HUES6 (cell line): Measurements from ENCODE around the gene MAML2.

ENCODE experiments used
- H3K27ac ChIP-seq: 2 replicates; pipeline ENCODE4 v1.7.0; 2013; ENCODE audit warnings: low read depth, mild to moderate bottlenecking, low read length, inconsistent platforms
- H3K27me3 ChIP-seq: 2 replicates; pipeline ENCODE4 v1.6.1; 2013; ENCODE audit warnings: low read length; ENCODE audit not compliant: control insufficient read depth, insufficient read depth
- H3K36me3 ChIP-seq: 2 replicates; pipeline ENCODE4 v1.6.1; 2013; ENCODE audit warnings: low read length; ENCODE audit not compliant: control insufficient read depth, insufficient read depth
- H3K4me1 ChIP-seq: 2 replicates; pipeline ENCODE4 v1.6.1; 2013; ENCODE audit warnings: low read length; ENCODE audit not compliant: control insufficient read depth, insufficient read depth
- H3K4me3 ChIP-seq: 2 replicates; pipeline ENCODE4 v1.5.1; 2013; ENCODE audit warnings: low read depth, low read length
- H3K9ac ChIP-seq: one replicate; pipeline ENCODE4 v1.6.1; 2013; ENCODE audit warnings: mild to moderate bottlenecking, low read length
- H3K9me3 ChIP-seq: 2 replicates; pipeline ENCODE4 v1.6.1; 2013; ENCODE audit warnings: low read depth, low read length; ENCODE audit not compliant: control insufficient read depth, insufficient read depth

MAML2 gene

DNA sequence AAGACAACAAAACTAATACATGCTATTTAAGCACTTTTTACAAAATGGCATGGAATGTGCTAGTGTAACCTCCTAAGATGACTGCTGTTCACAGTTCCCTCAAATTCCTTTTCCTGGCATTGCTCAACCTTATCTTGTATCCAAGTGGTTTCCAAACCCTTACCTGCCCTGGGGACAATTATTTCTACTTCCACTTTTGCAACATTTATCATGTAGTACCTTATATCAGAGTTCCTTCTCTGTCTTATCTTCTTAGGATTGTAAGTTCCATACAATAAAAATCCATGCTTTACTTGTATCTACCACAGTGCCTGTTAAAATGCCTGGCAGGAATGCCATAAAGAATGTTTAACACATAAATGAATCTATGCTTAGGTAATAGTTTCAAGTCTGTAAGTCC, 309.9 kb downstream of the MAML2 start:
- peaks cover 28% of the 10 kb centered on the region; the same call in 1 of the 2 replicates for H3K4me1 ChIP-seq
- H3K9ac ChIP-seq = no peak overlapping the region
- no peaks in the 10 kb centered on the region for H3K27me3 ChIP-seq
- H3K9me3 ChIP-seq = no peaks in the 10 kb centered on the region
- H3K4me3 ChIP-seq = no peak overlapping the region
- H3K27ac ChIP-seq = no peak overlapping the region
- no peaks in the 10 kb centered on the region for H3K36me3 ChIP-seq

DNA sequence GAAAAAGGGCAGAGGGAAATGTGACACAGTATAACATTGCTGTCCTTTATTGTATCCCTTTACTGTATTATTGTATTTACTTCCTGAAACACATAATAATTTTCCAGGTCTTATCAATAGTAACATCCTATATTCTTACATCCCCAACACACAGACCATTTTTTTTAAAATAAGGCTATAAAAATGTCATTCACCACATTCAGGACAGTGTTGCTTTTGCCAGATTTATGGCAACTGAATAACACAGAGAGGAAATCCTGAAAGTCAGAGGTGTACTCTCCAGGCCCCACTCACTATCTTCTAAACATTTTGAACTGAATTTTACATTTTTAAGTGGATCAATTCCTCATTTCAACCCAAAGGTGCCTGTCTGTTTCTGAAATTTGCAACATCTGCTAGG, 314.2 kb downstream of the MAML2 start:
- no peak overlapping the region for H3K27ac ChIP-seq
- no peaks in the 10 kb centered on the region for H3K27me3 ChIP-seq
- no peak overlapping the region for H3K4me3 ChIP-seq
- no peaks in the 10 kb centered on the region for H3K36me3 ChIP-seq
- H3K9ac ChIP-seq = no peak overlapping the region
- no peaks in the 10 kb centered on the region for H3K9me3 ChIP-seq
- no peaks in the 10 kb centered on the region for H3K4me1 ChIP-seq

DNA sequence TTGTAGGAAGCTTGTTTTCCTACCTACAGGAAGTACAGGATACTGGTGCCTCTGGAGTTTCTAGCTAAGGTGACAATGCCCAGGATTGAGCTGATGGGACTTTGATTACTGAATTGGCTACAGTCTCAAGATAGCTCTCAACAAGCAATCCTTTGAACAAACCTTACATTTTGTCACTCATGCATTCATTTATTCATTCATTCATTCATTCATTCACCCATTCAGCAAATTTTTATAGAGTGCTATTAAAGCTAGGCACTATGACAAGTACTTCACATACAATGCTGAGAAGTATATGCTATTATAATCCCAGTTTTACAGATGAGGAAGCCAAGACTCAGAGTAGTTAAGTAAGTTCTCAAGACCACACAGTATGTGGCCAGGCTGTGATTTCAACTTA, 316.0 kb downstream of the MAML2 start:
- H3K36me3 ChIP-seq = no peaks in the 10 kb centered on the region
- no peaks in the 10 kb centered on the region for H3K27me3 ChIP-seq
- no peaks in the 10 kb centered on the region for H3K9me3 ChIP-seq
- H3K9ac ChIP-seq = no peak overlapping the region
- H3K4me1 ChIP-seq = no peaks in the 10 kb centered on the region
- no peak overlapping the region for H3K4me3 ChIP-seq
- no peak overlapping the region for H3K27ac ChIP-seq

DNA sequence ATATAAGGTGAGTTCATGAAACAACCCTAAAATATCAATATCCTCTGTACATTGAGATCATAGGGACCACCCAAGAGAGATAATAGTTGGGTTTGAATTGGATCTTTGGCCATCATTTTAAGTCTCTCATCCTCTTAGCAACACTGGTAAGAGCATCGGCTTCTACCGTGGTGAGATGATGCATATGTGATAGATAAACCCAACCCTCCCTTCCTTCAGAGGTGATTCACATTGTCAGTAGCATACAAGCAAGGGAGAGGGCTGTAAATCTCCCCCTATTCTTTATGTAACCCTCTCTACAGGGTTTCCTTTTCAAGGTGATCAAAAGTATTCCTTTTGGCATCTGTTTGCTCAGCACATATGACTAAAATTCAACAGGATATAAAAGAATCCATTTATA, 316.7 kb downstream of the MAML2 start:
- no peak overlapping the region for H3K9ac ChIP-seq
- H3K36me3 ChIP-seq = no peaks in the 10 kb centered on the region
- no peaks in the 10 kb centered on the region for H3K9me3 ChIP-seq
- no peaks in the 10 kb centered on the region for H3K27me3 ChIP-seq
- H3K4me1 ChIP-seq = no peaks in the 10 kb centered on the region
- H3K4me3 ChIP-seq = no peak overlapping the region
- no peak overlapping the region for H3K27ac ChIP-seq

DNA sequence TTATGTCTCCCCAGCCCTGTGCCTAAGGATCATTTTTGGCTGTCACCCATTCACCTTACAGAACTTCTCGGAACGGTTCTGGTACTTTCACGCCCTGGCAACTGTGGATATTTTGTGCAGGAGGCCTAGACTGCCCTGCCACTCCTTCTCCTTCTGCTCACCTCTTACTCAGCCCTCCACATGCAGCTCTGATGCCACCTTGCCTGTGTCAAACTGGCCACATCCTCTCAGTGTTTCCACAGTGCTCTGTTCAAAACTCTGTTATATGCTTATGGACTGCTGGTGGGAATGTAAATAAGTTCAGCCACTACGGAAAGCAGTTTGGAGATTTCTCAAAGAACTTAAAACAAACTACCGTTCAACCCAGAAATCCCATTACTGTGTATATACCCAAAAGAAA, 318.3 kb downstream of the MAML2 start:
- Histone ChIP-seq H3K4me1 (peaks cover 11% of the 10 kb centered on the region), H3K27me3 (no peaks in the 10 kb centered on the region), H3K36me3 (no peaks in the 10 kb centered on the region), H3K4me3 (no peak overlapping the region), H3K9me3 (no peaks in the 10 kb centered on the region), H3K9ac (no peak overlapping the region), H3K27ac (no peak overlapping the region)

DNA sequence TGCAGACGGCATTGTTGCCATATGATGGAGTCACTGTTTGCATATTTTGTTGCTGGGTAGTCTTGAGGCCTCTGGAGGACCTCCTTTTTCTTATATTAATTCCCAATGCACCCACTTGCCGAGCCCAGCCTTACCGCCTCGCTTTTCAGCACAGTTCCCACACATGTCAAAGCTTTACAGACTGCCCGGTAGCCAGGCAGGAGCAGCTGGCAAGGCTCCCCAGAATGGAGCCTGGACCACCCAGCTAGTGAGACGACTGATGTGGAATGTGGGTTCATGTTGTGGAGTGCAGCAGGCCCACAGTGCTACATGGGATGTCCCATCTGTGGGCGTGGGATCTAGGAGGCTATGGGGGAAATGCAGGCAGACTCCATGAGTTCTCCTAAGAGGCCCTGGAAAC, 319.7 kb downstream of the MAML2 start:
- Histone ChIP-seq H3K9ac (no peak overlapping the region), H3K4me3 (no peak overlapping the region), H3K9me3 (no peaks in the 10 kb centered on the region), H3K27me3 (no peaks in the 10 kb centered on the region), H3K4me1 (peaks cover 11% of the 10 kb centered on the region), H3K36me3 (no peaks in the 10 kb centered on the region), H3K27ac (no peak overlapping the region)

DNA sequence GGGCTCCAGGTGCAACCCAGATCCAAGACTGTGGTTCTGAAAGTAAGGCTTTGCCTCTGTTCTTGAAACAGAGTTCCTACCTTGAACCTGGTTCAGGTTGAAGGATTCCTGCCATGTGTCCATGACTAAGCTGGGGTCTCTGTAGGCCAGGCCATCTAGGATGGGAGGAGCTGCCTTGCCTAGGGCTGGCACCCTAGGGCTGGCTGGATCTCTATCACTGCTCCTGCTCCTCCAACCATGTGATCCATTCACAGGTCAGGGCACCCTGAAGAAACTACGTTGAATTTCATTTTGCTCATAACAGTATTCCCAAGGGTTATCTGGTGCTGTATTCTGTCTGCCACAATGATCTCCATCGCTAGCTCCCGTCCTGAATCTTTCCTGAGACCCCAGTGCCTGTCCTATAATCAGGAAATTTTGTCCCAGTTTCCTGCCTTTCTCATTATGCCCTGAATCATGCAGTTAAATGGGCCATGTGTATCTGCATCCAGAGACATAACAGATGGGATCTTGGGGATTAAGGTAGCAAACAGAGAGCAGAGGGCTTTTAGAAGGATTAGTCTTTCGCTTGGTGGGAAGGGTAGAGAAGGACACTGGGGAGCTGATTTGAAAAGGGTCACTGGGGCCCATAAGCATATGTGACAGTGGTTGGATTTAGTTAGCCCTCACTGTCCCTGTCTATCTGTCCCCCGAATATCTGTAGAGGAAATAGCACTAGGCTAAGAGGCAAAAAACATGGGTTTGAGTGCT, 320.9 kb downstream of the MAML2 start:
- Histone ChIP-seq H3K27ac (no peak overlapping the region), H3K4me1 (peaks cover 17% of the 10 kb centered on the region), H3K4me3 (no peak overlapping the region), H3K27me3 (no peaks in the 10 kb centered on the region), H3K9ac (no peak overlapping the region), H3K9me3 (no peaks in the 10 kb centered on the region), H3K36me3 (no peaks in the 10 kb centered on the region)

DNA sequence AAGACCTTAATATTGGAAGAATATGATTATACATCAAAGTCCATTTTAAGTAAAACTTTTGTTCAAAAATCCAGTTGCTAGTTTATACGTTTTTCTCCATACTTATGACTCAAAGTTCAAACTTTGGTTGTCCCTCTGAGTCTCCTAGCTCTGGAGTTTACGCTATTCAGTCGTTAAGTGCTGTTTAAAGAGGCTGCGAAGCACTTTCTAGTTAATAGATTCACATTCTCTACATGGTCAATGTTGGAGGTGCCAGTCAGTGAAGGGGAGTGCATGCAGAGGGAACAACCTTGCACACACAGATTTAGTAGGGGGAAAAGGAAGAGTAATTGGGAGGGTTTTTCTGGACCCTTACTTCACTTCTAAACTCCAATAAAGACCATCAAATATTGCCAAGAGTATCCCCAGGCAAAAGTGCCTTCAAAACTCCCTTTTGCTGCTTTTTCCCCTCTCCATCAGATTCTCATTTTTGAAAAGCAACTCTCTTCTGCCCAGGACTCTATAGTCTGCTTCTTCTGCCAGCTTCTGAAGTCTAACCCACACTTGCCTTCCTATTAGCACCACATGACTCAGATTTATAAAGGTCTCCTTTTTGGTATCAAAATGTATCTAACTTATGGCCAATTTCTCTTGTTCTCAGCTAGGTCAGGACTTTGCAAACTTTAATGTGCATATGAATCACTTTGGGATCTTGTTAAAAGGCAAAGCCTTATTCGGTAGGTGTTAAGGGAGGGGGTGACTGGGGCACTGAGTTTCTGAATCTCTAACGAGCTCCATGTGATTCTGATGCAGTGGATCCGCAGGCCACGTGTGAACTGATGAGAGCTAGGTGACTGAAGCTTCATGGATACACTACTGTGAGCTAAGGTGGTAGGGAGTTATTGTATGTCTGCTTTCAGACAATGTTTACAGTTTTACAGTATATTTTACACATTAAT, 322.9 kb downstream of the MAML2 start:
- no peaks in the 10 kb centered on the region for H3K9me3 ChIP-seq
- no peaks in the 10 kb centered on the region for H3K36me3 ChIP-seq
- no peak overlapping the region for H3K4me3 ChIP-seq
- no peak overlapping the region for H3K27ac ChIP-seq
- H3K4me1 ChIP-seq = peaks cover 25% of the 10 kb centered on the region
- no peaks in the 10 kb centered on the region for H3K27me3 ChIP-seq
- no peak overlapping the region for H3K9ac ChIP-seq

DNA sequence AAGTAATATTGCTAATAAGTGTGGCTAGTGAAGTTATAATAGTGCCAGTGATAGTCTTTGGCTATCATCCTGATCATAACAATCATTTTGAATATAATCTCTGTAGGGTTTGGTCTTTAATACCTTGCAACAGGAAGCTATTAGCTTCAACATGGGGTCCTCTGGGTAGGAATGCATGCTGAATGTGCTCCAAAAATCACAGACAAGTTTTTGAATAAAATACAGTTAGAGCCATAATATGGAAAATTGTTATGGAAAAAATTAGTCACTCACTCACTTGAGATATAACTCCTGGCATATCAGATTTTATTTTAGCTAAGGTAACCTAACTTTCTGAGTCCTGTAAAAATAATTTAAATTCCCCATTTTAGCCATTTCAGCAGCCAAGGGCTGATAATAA, 323.7 kb downstream of the MAML2 start:
- H3K27me3 ChIP-seq = no peaks in the 10 kb centered on the region
- H3K4me1 ChIP-seq = peaks cover 33% of the 10 kb centered on the region
- H3K27ac ChIP-seq = no peak overlapping the region
- no peaks in the 10 kb centered on the region for H3K9me3 ChIP-seq
- H3K4me3 ChIP-seq = no peak overlapping the region
- H3K9ac ChIP-seq = no peak overlapping the region
- H3K36me3 ChIP-seq = no peaks in the 10 kb centered on the region

DNA sequence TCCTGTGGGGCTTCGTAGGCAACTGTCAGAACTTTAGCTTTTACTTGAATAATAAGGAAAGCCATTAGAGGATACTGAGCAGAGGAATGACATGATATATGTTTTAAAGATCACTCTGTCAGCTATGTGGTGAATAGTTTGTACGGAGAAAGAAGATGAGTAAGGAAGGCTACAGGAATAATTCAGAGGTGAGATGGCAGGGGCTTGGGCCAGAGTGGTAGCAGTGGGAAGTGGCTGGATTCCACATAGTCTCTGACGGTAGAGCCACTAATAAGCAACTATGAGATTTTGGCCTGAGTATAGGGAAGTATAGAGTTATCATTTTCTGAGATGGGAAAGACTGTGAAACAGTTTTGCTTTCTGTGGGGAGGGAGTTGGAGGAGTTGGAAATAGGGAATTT, 325.1 kb downstream of the MAML2 start:
- Histone ChIP-seq H3K27me3 (no peaks in the 10 kb centered on the region), H3K9me3 (no peaks in the 10 kb centered on the region), H3K4me1 (peaks cover 47% of the 10 kb centered on the region), H3K9ac (no peak overlapping the region), H3K36me3 (no peaks in the 10 kb centered on the region), H3K4me3 (no peak overlapping the region), H3K27ac (no peak overlapping the region)

DNA sequence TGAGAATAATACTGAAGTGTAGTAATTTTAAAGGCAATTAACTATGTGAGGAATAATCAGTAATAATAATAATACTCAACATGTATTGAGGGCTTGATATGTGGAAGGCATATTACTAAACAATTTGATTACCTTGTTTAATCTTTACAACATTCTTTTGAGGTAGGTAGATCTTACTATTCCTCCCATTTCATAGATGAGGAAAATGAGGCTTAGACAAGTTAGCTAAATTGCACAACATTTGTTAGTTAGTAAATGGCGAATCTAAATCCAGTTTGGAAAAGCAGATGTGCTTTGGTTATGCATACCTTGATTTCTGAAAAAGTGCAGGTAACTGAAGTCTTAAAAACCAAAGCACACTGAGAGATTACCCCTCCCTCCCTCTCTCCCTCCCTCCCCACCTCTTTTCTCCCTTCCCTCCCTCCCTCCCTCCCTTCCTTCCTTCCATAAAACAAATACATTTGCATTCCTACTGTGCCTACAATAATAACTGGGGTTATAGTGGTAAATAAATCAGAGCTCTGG, 326.0 kb downstream of the MAML2 start:
- Histone ChIP-seq H3K9me3 (no peaks in the 10 kb centered on the region), H3K27ac (peak overlapping the region; percentile 58; the same call in 1 of the 2 replicates), H3K4me3 (no peak overlapping the region), H3K27me3 (no peaks in the 10 kb centered on the region), H3K4me1 (peaks cover 55% of the 10 kb centered on the region), H3K9ac (no peak overlapping the region), H3K36me3 (no peaks in the 10 kb centered on the region)
